ENCODE results near the gene SCT.

Gene SCT

DNA sequence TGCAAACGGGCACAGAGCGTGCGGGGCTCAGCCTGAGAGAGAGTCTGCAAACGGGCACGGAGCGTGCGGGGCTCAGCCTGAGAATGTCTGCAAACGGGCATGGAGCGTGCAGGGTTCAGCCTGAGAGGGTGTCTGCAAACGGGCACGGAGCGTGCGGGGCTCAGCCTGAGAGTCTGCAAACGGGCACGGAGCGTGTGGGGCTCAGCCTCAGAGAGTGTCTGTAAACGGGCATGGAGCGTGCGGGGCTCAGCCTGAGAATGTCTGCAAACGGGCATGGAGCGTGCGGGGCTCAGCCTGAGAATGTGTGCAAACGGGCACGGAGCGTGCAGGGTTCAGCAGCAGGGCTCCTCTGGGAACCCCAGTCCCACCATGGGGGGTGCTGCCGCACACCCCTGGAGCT, 37.2 kb downstream of the SCT start:
- H3K4me3 ChIP-seq (ENCODE audit: low read depth in 1 of 2, low read length in 2 of 2): no peak overlapping the region
- no peaks in the 10 kb centered on the region for H3K9me3 ChIP-seq (ENCODE audit: control insufficient read depth in 1 of 2, low read length in 2 of 2)
- no peaks in the 10 kb centered on the region for H3K27me3 ChIP-seq (ENCODE audit: low read depth, low read length)
- H3K4me1 ChIP-seq (ENCODE audit: control insufficient read depth in 1 of 2, insufficient read depth in 2 of 2, low read length in 2 of 2): no peaks in the 10 kb centered on the region
- peaks cover 61 to 77% of the 10 kb centered on the region in 2 donors for H3K36me3 ChIP-seq (ENCODE audit: control insufficient read depth in 1 of 2, insufficient read depth in 2 of 2, low read length in 2 of 2)
- no peak overlapping the region for H3K27ac ChIP-seq (ENCODE audit: low read length)

DNA sequence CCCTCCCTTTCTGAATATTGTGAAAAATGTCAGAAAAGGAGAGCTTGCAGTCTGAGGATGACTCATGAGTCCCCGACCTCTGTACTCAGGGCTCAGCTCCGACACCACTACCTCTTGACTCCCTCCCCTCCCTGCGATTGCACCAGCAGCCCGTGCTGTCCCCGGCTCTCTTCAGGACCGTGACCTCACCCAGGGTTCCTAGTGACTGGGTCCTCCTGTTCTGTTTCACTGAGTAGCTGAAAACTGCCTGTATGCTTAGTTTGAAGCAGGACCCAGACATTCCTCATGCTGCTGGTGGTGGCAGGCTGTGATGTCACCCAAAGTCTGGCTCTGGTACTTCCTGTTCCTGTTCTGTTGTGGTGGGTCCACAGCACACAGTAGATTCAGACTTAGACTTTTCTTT, 39.0 kb downstream of the SCT start:
- Histone ChIP-seq H3K27me3 (ENCODE audit: low read depth, low read length) (no peaks in the 10 kb centered on the region), H3K27ac (ENCODE audit: low read length) (no peak overlapping the region), H3K4me1 (ENCODE audit: control insufficient read depth in 1 of 2, insufficient read depth in 2 of 2, low read length in 2 of 2) (no peaks in the 10 kb centered on the region), H3K4me3 (ENCODE audit: low read depth in 1 of 2, low read length in 2 of 2) (no peak overlapping the region), H3K9me3 (ENCODE audit: control insufficient read depth in 1 of 2, low read length in 2 of 2) (no peaks in the 10 kb centered on the region), H3K36me3 (ENCODE audit: control insufficient read depth in 1 of 2, insufficient read depth in 2 of 2, low read length in 2 of 2) (peaks cover 47 to 77% of the 10 kb centered on the region in 2 donors)

DNA sequence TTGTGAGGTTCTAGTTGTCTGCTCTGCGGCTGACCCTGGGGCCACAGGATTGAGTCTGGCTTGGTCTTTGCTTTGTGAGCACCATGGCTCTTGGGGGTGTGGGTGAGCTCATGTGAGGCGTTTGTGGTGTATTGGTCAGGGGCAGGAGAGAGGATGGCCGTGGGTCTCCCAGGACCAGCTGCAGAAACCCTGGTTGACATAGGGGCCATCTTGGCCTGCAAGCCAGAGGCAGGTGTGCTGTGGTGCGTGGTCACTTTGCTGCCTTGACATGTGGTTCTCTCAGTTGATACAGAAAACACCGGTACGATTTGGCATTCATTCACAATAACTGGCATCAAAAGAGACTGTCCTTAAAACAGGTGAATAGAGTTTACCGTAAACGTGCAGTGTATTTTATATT, 39.4 kb downstream of the SCT start:
- Histone ChIP-seq H3K27me3 (ENCODE audit: low read depth, low read length) (no peaks in the 10 kb centered on the region), H3K36me3 (ENCODE audit: control insufficient read depth in 1 of 2, insufficient read depth in 2 of 2, low read length in 2 of 2) (peaks cover 43 to 73% of the 10 kb centered on the region in 2 donors), H3K27ac (ENCODE audit: low read length) (no peak overlapping the region), H3K4me3 (ENCODE audit: low read depth in 1 of 2, low read length in 2 of 2) (no peak overlapping the region), H3K4me1 (ENCODE audit: control insufficient read depth in 1 of 2, insufficient read depth in 2 of 2, low read length in 2 of 2) (no peaks in the 10 kb centered on the region), H3K9me3 (ENCODE audit: control insufficient read depth in 1 of 2, low read length in 2 of 2) (no peaks in the 10 kb centered on the region)

DNA sequence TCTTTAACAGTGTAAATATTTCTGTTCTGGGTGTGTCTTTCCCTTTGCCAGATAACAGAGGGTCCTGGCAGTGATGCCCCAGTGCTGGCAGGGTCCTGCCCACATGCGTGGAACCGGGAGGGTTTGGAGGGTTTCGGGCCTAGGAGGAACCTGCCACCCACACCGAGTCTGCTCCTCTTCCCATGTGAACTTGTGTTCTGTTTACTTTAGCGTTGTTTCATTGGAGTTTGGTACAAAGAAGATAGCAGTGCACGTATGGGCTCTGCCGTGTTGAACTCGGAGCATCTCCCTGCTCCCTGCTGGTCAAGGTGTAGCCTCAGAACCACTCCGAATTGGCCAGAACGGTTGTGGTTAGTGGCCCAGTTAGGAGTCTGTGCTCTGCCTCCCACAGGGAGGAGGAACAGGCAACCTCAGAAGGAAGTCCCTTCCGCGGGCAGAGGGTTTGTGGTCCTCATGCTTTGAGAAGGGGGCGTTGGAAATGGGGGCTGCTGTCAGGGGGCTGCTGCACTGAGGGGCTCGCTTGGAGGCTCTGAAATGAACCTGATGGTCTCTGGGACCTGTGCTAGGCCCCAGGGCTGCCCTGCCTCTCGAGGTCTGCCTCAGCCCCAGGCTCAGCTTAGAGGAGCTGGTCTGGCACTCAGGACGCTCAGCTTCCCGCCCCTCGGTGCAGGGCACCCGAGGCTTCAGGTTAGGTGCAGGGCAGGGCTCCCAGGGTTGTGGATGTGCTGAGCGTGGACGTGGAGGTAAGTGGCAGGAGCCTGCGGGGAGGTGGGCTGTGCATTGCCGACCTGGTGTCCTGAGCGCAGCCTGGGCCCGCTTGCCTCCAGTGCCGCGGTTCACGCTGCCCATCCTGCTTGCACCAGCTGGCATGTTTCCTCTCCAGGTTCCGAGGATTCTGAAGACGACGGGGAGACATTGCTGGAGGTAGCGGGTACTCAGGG, 40.3 kb downstream of the SCT start:
- Histone ChIP-seq H3K27ac (ENCODE audit: low read length) (no peak overlapping the region), H3K9me3 (ENCODE audit: control insufficient read depth in 1 of 2, low read length in 2 of 2) (no peaks in the 10 kb centered on the region), H3K36me3 (ENCODE audit: control insufficient read depth in 1 of 2, insufficient read depth in 2 of 2, low read length in 2 of 2) (peaks cover 42 to 74% of the 10 kb centered on the region in 2 donors)

DNA sequence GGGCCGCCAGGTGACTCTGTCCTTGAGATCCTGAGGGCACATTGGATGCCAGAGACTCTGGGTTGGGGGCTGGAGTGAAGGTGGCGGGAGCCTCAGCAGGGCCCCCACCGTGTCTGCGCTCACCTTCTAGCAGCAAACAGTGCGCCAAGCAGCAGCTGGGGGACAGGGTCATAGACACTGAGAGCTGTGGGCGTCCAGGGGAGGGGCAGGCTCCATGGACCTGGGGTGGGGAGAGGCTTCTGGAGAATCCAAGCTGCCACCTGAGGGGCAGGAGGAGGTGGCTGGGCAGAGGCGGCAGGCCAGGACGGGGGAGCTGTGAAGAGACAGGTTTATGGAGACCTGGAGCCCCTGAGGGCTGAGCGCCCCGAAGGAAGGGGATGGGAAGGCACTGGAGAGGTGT, 42.7 kb downstream of the SCT start:
- peaks cover 11 to 12% of the 10 kb centered on the region in 2 donors for H3K4me1 ChIP-seq (ENCODE audit: control insufficient read depth in 1 of 2, insufficient read depth in 2 of 2, low read length in 2 of 2)
- no peak overlapping the region for H3K27ac ChIP-seq (ENCODE audit: low read length)
- no peaks in the 10 kb centered on the region for H3K27me3 ChIP-seq (ENCODE audit: low read depth, low read length)
- H3K36me3 ChIP-seq (ENCODE audit: control insufficient read depth in 1 of 2, insufficient read depth in 2 of 2, low read length in 2 of 2): peaks cover 25 to 52% of the 10 kb centered on the region in 2 donors
- H3K4me3 ChIP-seq (ENCODE audit: low read depth in 1 of 2, low read length in 2 of 2): no peak overlapping the region
- H3K9me3 ChIP-seq (ENCODE audit: control insufficient read depth in 1 of 2, low read length in 2 of 2): no peaks in the 10 kb centered on the region

More for the DNA sequence above, 40.3 kb downstream of the SCT start:
- H3K4me1 ChIP-seq (ENCODE audit: control insufficient read depth in 1 of 2, insufficient read depth in 2 of 2, low read length in 2 of 2): no peaks in the 10 kb centered on the region
- no peak overlapping the region for H3K4me3 ChIP-seq (ENCODE audit: low read depth in 1 of 2, low read length in 2 of 2)
- no peaks in the 10 kb centered on the region for H3K27me3 ChIP-seq (ENCODE audit: low read depth, low read length)

DNA sequence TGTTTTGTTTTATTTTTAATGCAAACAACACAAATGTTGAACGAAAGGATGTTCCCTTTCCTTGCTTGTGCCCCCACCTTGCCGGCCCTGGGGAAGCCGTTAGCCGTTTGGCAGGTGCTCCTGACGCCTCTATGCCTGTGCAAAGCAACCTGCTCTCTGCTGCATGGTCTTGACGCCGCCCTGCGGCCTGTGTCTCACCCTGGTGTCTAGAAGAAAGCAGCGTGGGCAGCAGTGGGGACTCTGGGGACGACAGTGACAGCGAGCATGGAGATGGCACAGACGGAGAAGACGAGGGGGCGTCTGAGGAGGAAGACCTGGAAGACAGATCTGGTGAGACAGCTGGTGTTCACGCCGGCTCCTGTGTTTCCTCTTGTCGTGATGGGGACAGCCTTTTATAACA, 45.2 kb downstream of the SCT start:
- Histone ChIP-seq H3K27ac (ENCODE audit: low read length) (no peak overlapping the region), H3K9me3 (ENCODE audit: control insufficient read depth in 1 of 2, low read length in 2 of 2) (no peaks in the 10 kb centered on the region), H3K36me3 (ENCODE audit: control insufficient read depth in 1 of 2, insufficient read depth in 2 of 2, low read length in 2 of 2) (peaks cover 11 to 30% of the 10 kb centered on the region in 2 donors), H3K4me1 (ENCODE audit: control insufficient read depth in 1 of 2, insufficient read depth in 2 of 2, low read length in 2 of 2) (peaks cover 23 to 35% of the 10 kb centered on the region in 2 donors), H3K27me3 (ENCODE audit: low read depth, low read length) (no peaks in the 10 kb centered on the region), H3K4me3 (ENCODE audit: low read depth in 1 of 2, low read length in 2 of 2) (no peak overlapping the region)

DNA sequence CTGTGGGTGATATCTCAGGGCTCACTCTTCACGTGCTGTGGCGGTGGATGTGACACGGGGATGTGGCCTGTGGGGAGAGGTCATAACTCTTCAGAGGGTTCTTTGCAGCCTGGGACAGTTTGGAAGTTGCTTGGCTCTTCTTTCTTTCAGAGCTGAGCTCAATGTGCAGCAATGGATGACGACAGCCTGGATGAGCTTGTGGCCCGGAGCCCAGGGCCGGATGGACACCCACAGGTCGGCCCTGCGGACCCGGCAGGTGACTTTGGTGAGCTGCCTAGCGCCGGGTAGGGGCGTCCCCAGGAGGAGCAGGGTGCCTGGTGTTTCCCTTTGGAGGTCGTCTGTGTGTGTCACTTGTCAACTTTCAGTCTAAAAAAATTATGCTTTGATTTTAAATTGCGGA, 45.6 kb downstream of the SCT start:
- H3K4me3 ChIP-seq (ENCODE audit: low read depth in 1 of 2, low read length in 2 of 2): no peak overlapping the region
- H3K36me3 ChIP-seq (ENCODE audit: control insufficient read depth in 1 of 2, insufficient read depth in 2 of 2, low read length in 2 of 2): peaks cover 8 to 26% of the 10 kb centered on the region in 2 donors
- H3K27ac ChIP-seq (ENCODE audit: low read length): no peak overlapping the region
- H3K4me1 ChIP-seq (ENCODE audit: control insufficient read depth in 1 of 2, insufficient read depth in 2 of 2, low read length in 2 of 2): peaks cover 23 to 35% of the 10 kb centered on the region in 2 donors
- H3K9me3 ChIP-seq (ENCODE audit: control insufficient read depth in 1 of 2, low read length in 2 of 2): no peaks in the 10 kb centered on the region
- H3K27me3 ChIP-seq (ENCODE audit: low read depth, low read length): no peaks in the 10 kb centered on the region

DNA sequence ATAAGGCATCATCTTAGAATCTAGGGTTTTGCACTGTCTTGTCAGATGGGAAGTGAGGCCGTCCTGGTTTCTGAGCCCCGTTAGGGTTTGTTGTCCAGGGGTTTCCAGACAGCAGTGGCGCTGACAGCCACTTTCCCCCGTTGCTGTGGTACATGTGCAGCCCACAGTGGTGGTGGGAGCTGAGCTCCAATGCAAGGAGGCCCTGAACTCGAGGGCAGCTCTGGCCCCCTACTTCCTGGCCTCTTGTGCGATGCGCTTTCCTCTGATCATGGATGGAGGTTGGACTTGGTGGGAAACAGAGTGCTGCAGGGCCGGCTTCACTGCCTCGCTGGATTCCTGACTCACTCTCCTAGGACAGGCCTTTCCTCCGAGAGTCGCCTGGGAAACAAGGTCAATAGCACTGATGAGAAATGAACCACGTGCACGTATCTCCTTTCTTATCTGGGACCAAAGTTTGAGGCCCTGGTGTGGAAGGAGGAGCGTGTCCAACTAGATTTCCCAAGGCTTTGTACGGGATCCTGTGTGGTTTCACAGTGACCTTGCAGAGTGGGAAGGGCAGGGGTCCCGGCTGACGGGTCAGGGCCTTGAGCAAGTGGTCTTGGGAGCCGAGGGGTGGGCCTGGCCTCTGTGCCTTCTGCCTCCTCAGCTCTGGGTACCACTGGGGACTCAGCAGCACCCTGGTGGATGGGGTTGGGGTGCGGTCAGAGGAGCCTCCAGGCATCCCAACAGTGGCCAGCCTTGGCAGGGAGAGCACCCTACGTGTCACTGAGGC, 47.0 kb downstream of the SCT start:
- H3K27ac ChIP-seq (ENCODE audit: low read length): no peak overlapping the region
- H3K9me3 ChIP-seq (ENCODE audit: control insufficient read depth in 1 of 2, low read length in 2 of 2): no peaks in the 10 kb centered on the region
- peaks cover 23 to 41% of the 10 kb centered on the region in 2 donors for H3K4me1 ChIP-seq (ENCODE audit: control insufficient read depth in 1 of 2, insufficient read depth in 2 of 2, low read length in 2 of 2)
- peaks cover 6 to 24% of the 10 kb centered on the region in 2 donors for H3K36me3 ChIP-seq (ENCODE audit: control insufficient read depth in 1 of 2, insufficient read depth in 2 of 2, low read length in 2 of 2)
- no peak overlapping the region for H3K4me3 ChIP-seq (ENCODE audit: low read depth in 1 of 2, low read length in 2 of 2)
- no peaks in the 10 kb centered on the region for H3K27me3 ChIP-seq (ENCODE audit: low read depth, low read length)

DNA sequence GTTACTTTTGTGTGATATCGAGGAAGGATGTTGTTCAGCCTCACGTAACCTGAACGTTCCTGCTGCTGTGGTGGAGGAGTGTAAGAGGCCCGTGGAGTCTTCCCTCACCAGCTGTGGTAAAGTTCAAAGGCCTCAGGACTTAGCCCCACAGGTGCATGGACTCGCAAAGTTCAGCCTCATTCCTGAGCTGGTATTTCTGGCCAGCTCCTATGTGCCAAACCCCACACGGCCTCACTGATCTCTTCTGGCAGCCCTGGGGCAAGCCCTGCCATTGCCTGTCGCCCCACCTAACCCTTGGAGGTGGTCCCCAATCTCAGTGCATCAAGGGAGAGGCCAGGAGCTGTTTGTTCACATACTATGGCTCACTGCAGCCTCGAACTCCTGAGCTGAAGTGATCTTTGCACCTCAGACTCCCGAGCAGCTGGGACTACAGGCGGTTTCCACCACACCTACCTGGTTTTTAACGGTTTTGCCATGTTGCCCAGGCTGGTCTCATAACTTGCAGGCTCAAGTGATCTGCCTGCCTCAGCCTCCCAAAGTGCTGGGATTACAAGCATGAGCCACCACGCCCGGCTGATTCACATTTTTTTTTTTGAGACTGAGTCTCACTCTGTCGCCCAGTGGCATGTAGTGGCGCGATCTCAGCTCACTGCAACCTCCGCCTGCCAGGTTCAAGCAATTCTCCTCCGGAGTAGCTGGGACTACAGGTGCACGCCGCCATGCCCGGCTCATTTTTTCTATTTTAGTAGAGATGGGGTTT, 48.5 kb downstream of the SCT start:
- Histone ChIP-seq H3K9me3 (ENCODE audit: control insufficient read depth in 1 of 2, low read length in 2 of 2) (no peaks in the 10 kb centered on the region), H3K27me3 (ENCODE audit: low read depth, low read length) (no peaks in the 10 kb centered on the region), H3K27ac (ENCODE audit: low read length) (no peak overlapping the region), H3K4me3 (ENCODE audit: low read depth in 1 of 2, low read length in 2 of 2) (peak overlapping the region; percentile 85 to 93), H3K4me1 (ENCODE audit: control insufficient read depth in 1 of 2, insufficient read depth in 2 of 2, low read length in 2 of 2) (peaks cover 23 to 50% of the 10 kb centered on the region in 2 donors), H3K36me3 (ENCODE audit: control insufficient read depth in 1 of 2, insufficient read depth in 2 of 2, low read length in 2 of 2) (peaks cover 6 to 12% of the 10 kb centered on the region in 2 donors)

DNA sequence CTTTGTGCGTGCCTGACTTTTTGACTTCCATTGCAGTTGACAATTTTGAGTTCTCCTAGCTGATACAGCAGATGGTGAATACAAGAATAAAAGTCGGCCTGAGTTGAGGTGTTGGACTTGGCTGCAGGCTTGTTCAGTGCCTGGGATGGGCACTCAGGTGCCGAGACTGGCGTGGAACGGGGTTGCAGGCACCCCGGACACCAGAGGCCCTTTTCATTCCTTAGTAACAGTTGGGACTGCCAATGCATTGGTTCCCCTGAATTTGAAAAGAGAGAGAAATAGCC, 49.4 kb downstream of the SCT start:
- Histone ChIP-seq H3K36me3 (ENCODE audit: control insufficient read depth in 1 of 2, insufficient read depth in 2 of 2, low read length in 2 of 2) (peaks cover 6 to 8% of the 10 kb centered on the region in 2 donors), H3K27ac (ENCODE audit: low read length) (peak overlapping the region; percentile 16), H3K27me3 (ENCODE audit: low read depth, low read length) (no peaks in the 10 kb centered on the region), H3K4me3 (ENCODE audit: low read depth in 1 of 2, low read length in 2 of 2) (peak overlapping the region; percentile 85 to 93), H3K9me3 (ENCODE audit: control insufficient read depth in 1 of 2, low read length in 2 of 2) (no peaks in the 10 kb centered on the region), H3K4me1 (ENCODE audit: control insufficient read depth in 1 of 2, insufficient read depth in 2 of 2, low read length in 2 of 2) (peaks cover 23 to 55% of the 10 kb centered on the region in 2 donors)
